Lower leg skin (tissue), 4 donors: ENCODE data around the gene RPTOR. TPM values are rescaled to one million over a fixed set of nuclear protein-coding genes. Genes with fewer than 3 reads are reported as not detected.

ENCODE experiments used
- DNase-seq, 2 donors: peaks; one replicate each; pipeline ENCODE4 v3.0.0-alpha.2; 2019; ENCODE audit warnings: low spot score in 2 of 2
- H3K4me3 ChIP-seq: fragments of 200-600 bp; sonication (generic); 2 replicates; pipeline ENCODE4 v1.5.1; 2017; ENCODE audit warnings: mild to moderate bottlenecking, low read depth; ENCODE audit not compliant: poor library complexity, severe bottlenecking
- CTCF ChIP-seq, 3 donors: fragments of 450-650 bp; IDR thresholded peaks; one replicate each; pipeline ENCODE4 v1.5.1; 2016; ENCODE audit warnings: antibody characterized with exemption in 3 of 3, mild to moderate bottlenecking in 3 of 3, moderate library complexity in 2 of 3
- POLR2A ChIP-seq, 2 donors: fragments of 450-650 bp; IDR thresholded peaks; one replicate each; pipeline ENCODE4 v1.6.1; 2016 to 2017; ENCODE audit warnings: antibody characterized with exemption in 2 of 2, mild to moderate bottlenecking in 1 of 2, moderate library complexity in 1 of 2
- WGBS, 2 donors: methylation state at CpG; one replicate each; pipeline ENCODE4 v1.1.5; 2018; 5-methylcytosine and 5-hydroxymethylcytosine counted together
- intact Hi-C: fragments of 100-400 bp; cut with DNase I; formaldehyde crosslinking; loops from one replicate; pipeline ENCODE4 v1.15.0; 2023; ENCODE audit warnings: low total_unique reads
- total RNA-seq, 4 donors: library from RNA; depleted of rRNA; stranded (reverse); fragments of >200 nt; gene quantifications; one replicate each; pipeline ENCODE4 v1.1.0, GENCODE V29; 2016

The RPTOR gene
- total RNA-seq, 4 donors from 2014 or later = 30.7 to 68.2 (median 39.8) TPM

GRCh38 chr17:80908776-80909175, 364.1 kb downstream of the RPTOR start:
- TF ChIP-seq CTCF (IDR thresholded peaks at IDR 0.05) (no peak), POLR2A (IDR thresholded peaks at IDR 0.05) (no peak)
- no peak for DNase-seq
- intact Hi-C loops = no loop called here
- H3K4me3 ChIP-seq = no peak overlapping the region
- WGBS, 2 donors = 95 to 97% methylated on average over 13 of the region's 13 CpGs

DNA sequence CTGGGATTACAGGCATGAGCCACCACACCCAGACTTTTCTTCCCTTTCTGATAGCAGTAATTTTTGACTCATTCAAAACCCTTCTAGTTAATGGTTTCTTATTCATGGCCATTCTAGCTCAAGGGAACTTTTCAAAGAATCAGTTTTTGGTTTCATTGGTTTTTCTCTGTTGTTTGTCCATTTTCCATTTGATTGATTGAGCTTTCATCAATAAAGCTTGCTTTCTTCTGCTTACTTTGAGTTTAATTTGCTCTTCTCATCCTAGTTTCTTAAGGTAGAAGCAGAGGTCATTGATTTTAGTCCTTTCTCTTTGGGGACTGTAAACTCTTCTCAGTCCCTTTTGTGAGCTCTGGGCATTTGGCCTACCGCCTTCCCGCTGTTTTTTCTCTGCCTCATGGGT, 365.0 kb downstream of the RPTOR start:
- no peak for DNase-seq
- WGBS, 2 donors = 88 to 97% methylated on average over 2 of the region's 2 CpGs
- no peak for TF ChIP-seq POLR2A (IDR thresholded peaks at IDR 0.05)
- TF ChIP-seq CTCF (IDR thresholded peaks at IDR 0.05) = no peak
- no peak overlapping the region for H3K4me3 ChIP-seq
- intact Hi-C loops = no loop called here

GRCh38 chr17:80910043-80910442, 365.4 kb downstream of the RPTOR start:
- DNase-seq = no peak
- TF ChIP-seq CTCF (IDR thresholded peaks at IDR 0.05) = no peak
- no peak for TF ChIP-seq POLR2A (IDR thresholded peaks at IDR 0.05)
- WGBS, 2 donors = 97 to 98% methylated on average over 5 of the region's 5 CpGs
- no peak overlapping the region for H3K4me3 ChIP-seq
- intact Hi-C loops = no loop called here

DNA sequence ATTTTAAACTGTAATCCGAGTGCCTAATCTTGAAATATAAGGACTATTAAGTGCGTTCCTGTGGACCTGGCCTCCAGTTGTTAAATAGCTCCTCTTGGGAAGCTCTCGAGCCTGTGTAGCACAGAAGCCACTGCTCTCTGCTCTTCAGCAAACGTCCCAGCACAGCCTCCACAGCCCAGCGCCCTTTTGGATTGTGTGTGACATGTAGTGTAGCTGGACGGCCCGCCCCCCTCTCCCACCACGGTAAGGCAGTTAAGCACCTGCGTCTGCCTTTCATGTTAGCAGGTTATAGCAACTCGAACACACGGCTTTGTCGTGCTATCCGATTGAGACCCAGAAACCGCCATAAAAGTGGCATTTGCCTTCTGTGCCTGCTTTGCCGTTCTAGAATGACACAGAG, 367.8 kb downstream of the RPTOR start:
- TF ChIP-seq POLR2A (IDR thresholded peaks at IDR 0.05) (no peak), CTCF (IDR thresholded peaks at IDR 0.05) (no peak)

DNA sequence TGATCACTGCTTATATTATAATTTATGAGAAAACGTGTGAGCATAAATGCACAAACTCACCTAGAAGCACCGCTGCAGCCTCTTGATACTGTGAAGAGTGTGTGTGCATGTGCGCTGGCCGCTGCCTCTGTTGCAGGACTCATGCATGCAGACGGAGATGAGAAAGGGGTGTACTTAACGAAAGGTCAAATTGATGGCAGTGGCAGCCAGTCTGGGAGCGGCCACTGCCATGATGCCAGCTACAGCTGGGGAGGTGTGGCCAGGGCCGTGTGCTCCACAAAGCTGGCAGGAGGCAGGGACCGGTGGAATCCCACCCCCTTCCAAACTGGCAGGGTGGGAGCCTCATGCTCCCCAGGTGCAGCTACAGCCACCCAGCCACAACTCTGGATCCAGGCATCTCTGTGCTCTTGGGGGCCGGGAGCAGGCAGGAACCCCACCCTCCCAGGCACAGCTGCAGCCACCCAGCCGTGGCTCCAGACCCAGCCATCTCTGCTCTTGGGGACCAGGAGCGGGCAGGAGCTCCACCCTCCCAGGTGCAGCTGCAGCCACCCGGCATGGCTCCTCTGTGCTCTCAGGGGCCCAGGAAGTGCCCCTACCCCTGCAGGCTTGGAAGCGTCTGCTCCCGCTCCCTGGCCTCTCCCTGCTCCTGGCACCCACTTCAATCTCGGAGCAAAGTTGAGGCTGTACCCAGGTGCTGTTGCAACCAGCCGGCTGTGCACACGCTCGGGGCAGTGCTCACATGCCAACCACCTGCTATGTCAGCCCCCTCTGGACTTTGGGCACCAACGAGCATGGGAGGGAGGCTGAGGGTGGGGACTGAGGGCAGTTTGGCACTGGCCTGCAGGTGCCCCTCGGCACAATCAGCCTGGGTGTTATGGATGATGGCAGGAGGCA, 369.5 kb downstream of the RPTOR start:
- TF ChIP-seq CTCF (IDR thresholded peaks at IDR 0.05) (no peak), POLR2A (IDR thresholded peaks at IDR 0.05) (no peak)
- WGBS, 2 donors = 79 to 87% methylated on average over 14 to 21 of the region's 21 CpGs
- intact Hi-C loops = no loop called here
- DNase-seq = no peak
- H3K4me3 ChIP-seq = no peak overlapping the region

More for the DNA sequence above, 367.8 kb downstream of the RPTOR start:
- intact Hi-C loops = no loop called here
- no peak overlapping the region for H3K4me3 ChIP-seq
- DNase-seq = no peak
- WGBS, 2 donors = 88 to 89% methylated on average over 15 of the region's 15 CpGs
